ENCODE measurements around the gene NRP2. TPM values are rescaled to one million over a fixed set of nuclear protein-coding genes. Genes with fewer than 3 reads are reported as not detected.

NRP2 gene
- total RNA-seq, 1 donor from 2014 or later: 76.7 TPM

- H3K36me3 ChIP-seq (ENCODE audit: insufficient read depth, low read length): peaks cover 5% of the 10 kb centered on the region
- no peaks in the 10 kb centered on the region for H3K27me3 Mint-ChIP-seq (ENCODE audit: low read depth, unreplicated experiment)
- peak overlapping the region; percentile 97 for H3K27ac Mint-ChIP-seq (ENCODE audit: unreplicated experiment)
- H3K79me2 ChIP-seq (ENCODE audit: insufficient read depth, low read length): peaks cover 69% of the 10 kb centered on the region
- H3K27me3 ChIP-seq (ENCODE audit: insufficient read depth, low read length): no peaks in the 10 kb centered on the region
- H3K4me2 ChIP-seq (ENCODE audit: low read length): peak overlapping the region; percentile 77
- no peaks in the 10 kb centered on the region for H4K20me1 ChIP-seq (ENCODE audit: insufficient read depth, low read length)
- TF ChIP-seq CTCF (IDR thresholded peaks at IDR 0.05; ENCODE audit: insufficient read depth, low read depth, low read length) (no peak), EZH2 (IDR thresholded peaks at IDR 0.05; ENCODE audit: insufficient read depth, low read length) (no peak)
- FAIRE-seq (peak; percentile 54), DNase-seq (ENCODE audit: low read depth) (peak; percentile 97)
- peak overlapping the region; percentile 49 for H2AFZ ChIP-seq (ENCODE audit: low read depth, low read length)
- H3K4me1 Mint-ChIP-seq (ENCODE audit: low read depth, unreplicated experiment): peaks cover 47% of the 10 kb centered on the region
- H3K9me3 Mint-ChIP-seq (ENCODE audit: unreplicated experiment): no peaks in the 10 kb centered on the region
- H3K36me3 Mint-ChIP-seq (ENCODE audit: low read depth, unreplicated experiment): peaks cover 9% of the 10 kb centered on the region
- H3K27ac ChIP-seq (ENCODE audit: low read depth, low read length): peak overlapping the region; percentile 91
- H3K4me1 ChIP-seq (ENCODE audit: insufficient read depth, low read length): peaks cover 71% of the 10 kb centered on the region
- H3K9ac ChIP-seq (ENCODE audit: low read length): peak overlapping the region; percentile 77
- peak overlapping the region; percentile 47 for H3K4me3 Mint-ChIP-seq (ENCODE audit: unreplicated experiment)
- H3K9me3 ChIP-seq (ENCODE audit: insufficient read depth, low read depth, low read length): no peaks in the 10 kb centered on the region
- H3K4me3 ChIP-seq (ENCODE audit: insufficient read depth, low read depth, low read length): no peak overlapping the region
Measured at GRCh38 chr2:205706769-205707381, 24.6 kb downstream of the NRP2 start.

GRCh38 chr2:205708231-205708631 is 25.9 kb downstream of the NRP2 start:
- FAIRE-seq (no peak), DNase-seq (ENCODE audit: low read depth) (peak; percentile 99)
- H3K4me3 Mint-ChIP-seq (ENCODE audit: unreplicated experiment): no peak overlapping the region
- no peaks in the 10 kb centered on the region for H4K20me1 ChIP-seq (ENCODE audit: insufficient read depth, low read length)
- peaks cover 5% of the 10 kb centered on the region for H3K36me3 ChIP-seq (ENCODE audit: insufficient read depth, low read length)
- no peak overlapping the region for H2AFZ ChIP-seq (ENCODE audit: low read depth, low read length)
- H3K27me3 Mint-ChIP-seq (ENCODE audit: low read depth, unreplicated experiment): no peaks in the 10 kb centered on the region
- H3K79me2 ChIP-seq (ENCODE audit: insufficient read depth, low read length): peaks cover 59% of the 10 kb centered on the region
- peaks cover 49% of the 10 kb centered on the region for H3K4me1 Mint-ChIP-seq (ENCODE audit: low read depth, unreplicated experiment)
- peak overlapping the region; percentile 80 for H3K27ac Mint-ChIP-seq (ENCODE audit: unreplicated experiment)
- H3K9ac ChIP-seq (ENCODE audit: low read length): peak overlapping the region; percentile 77
- peaks cover 9% of the 10 kb centered on the region for H3K36me3 Mint-ChIP-seq (ENCODE audit: low read depth, unreplicated experiment)
- H3K27me3 ChIP-seq (ENCODE audit: insufficient read depth, low read length): no peaks in the 10 kb centered on the region
- no peaks in the 10 kb centered on the region for H3K9me3 ChIP-seq (ENCODE audit: insufficient read depth, low read depth, low read length)
- peak overlapping the region; percentile 91 for H3K27ac ChIP-seq (ENCODE audit: low read depth, low read length)
- no peaks in the 10 kb centered on the region for H3K9me3 Mint-ChIP-seq (ENCODE audit: unreplicated experiment)
- peak overlapping the region; percentile 77 for H3K4me2 ChIP-seq (ENCODE audit: low read length)
- TF ChIP-seq EZH2 (IDR thresholded peaks at IDR 0.05; ENCODE audit: insufficient read depth, low read length) (no peak), CTCF (IDR thresholded peaks at IDR 0.05; ENCODE audit: insufficient read depth, low read depth, low read length) (no peak)
- no peak overlapping the region for H3K4me3 ChIP-seq (ENCODE audit: insufficient read depth, low read depth, low read length)
- peaks cover 70% of the 10 kb centered on the region for H3K4me1 ChIP-seq (ENCODE audit: insufficient read depth, low read length)

- Histone ChIP-seq H3K9ac (ENCODE audit: low read length) (peak overlapping the region; percentile 77), H3K4me1 (ENCODE audit: insufficient read depth, low read length) (peaks cover 69% of the 10 kb centered on the region), H3K36me3 (ENCODE audit: insufficient read depth, low read length) (peaks cover 5% of the 10 kb centered on the region), H3K4me3 (ENCODE audit: insufficient read depth, low read depth, low read length) (no peak overlapping the region), H2AFZ (ENCODE audit: low read depth, low read length) (no peak overlapping the region), H3K4me2 (ENCODE audit: low read length) (no peak overlapping the region), H3K27me3 (ENCODE audit: insufficient read depth, low read length) (no peaks in the 10 kb centered on the region), H4K20me1 (ENCODE audit: insufficient read depth, low read length) (no peaks in the 10 kb centered on the region), H3K27ac (ENCODE audit: low read depth, low read length) (peak overlapping the region; percentile 91), H3K9me3 (ENCODE audit: insufficient read depth, low read depth, low read length) (no peaks in the 10 kb centered on the region), H3K79me2 (ENCODE audit: insufficient read depth, low read length) (peaks cover 50% of the 10 kb centered on the region)
- Mint-ChIP-seq H3K4me3 (ENCODE audit: unreplicated experiment) (no peak overlapping the region), H3K4me1 (ENCODE audit: low read depth, unreplicated experiment) (peaks cover 54% of the 10 kb centered on the region), H3K27me3 (ENCODE audit: low read depth, unreplicated experiment) (no peaks in the 10 kb centered on the region), H3K36me3 (ENCODE audit: low read depth, unreplicated experiment) (peaks cover 6% of the 10 kb centered on the region), H3K9me3 (ENCODE audit: unreplicated experiment) (no peaks in the 10 kb centered on the region), H3K27ac (ENCODE audit: unreplicated experiment) (no peak overlapping the region)
- TF ChIP-seq CTCF (IDR thresholded peaks at IDR 0.05; ENCODE audit: insufficient read depth, low read depth, low read length) (no peak), EZH2 (IDR thresholded peaks at IDR 0.05; ENCODE audit: insufficient read depth, low read length) (no peak)
- DNase-seq (ENCODE audit: low read depth) (no peak), FAIRE-seq (no peak)
Measured at GRCh38 chr2:205709319-205709718, 27.0 kb downstream of the NRP2 start.

Measured in astrocyte (in vitro differentiated cells and primary cell).